Ovary (tissue), 9 donors: Measurements from ENCODE around the gene RIN3. TPM values are rescaled to one million over a fixed set of nuclear protein-coding genes. Genes with fewer than 3 reads are reported as not detected.

Experiments used
- DNase-seq, 5 donors: peaks; one replicate each; pipeline ENCODE4 v3.0.0-alpha.2; 2019 to 2020
- H3K27ac ChIP-seq, 2 donors: fragments of 200-600 bp; one replicate each; pipeline versions ENCODE4 v1.5.1 to v1.8.0; 2019 to 2022
- H3K27me3 ChIP-seq: fragments of 200-600 bp; one replicate; pipeline ENCODE4 v1.8.0; 2022
- H3K36me3 ChIP-seq: fragments of 200-600 bp; sonication (generic); one replicate; pipeline ENCODE4 v1.5.1; 2019
- H3K4me1 ChIP-seq: one replicate; pipeline ENCODE4 v1.8.1; 2013; ENCODE audit warnings: mild to moderate bottlenecking, moderate library complexity; ENCODE audit not compliant: insufficient read depth
- H3K4me3 ChIP-seq: fragments of 200-600 bp; sonication (generic); one replicate; pipeline ENCODE4 v1.5.1; 2017
- H3K9me3 ChIP-seq, 2 donors: fragments of 200-600 bp in 1 of 2; sonication (generic) in 1 of 2; one replicate each; pipeline versions ENCODE4 v1.5.1 to v1.8.1; 2013 to 2019; ENCODE audit warnings: mild to moderate bottlenecking in 1 of 2, moderate library complexity in 1 of 2
- EP300 ChIP-seq: sonication (generic); formaldehyde crosslinking; IDR thresholded peaks from one replicate; pipeline ENCODE4 v1.6.1; 2017; ENCODE audit warnings: antibody characterized with exemption
- POLR2A ChIP-seq: fragments of 450-650 bp; IDR thresholded peaks from one replicate; pipeline ENCODE4 v1.6.1; 2017; ENCODE audit warnings: antibody characterized with exemption, mild to moderate bottlenecking, moderate library complexity
- WGBS, 3 donors: extraction: QIAGEN DNeasy Blood & Tissue Kit in 1 of 3; methylation state at CpG; one replicate each; pipeline versions ENCODE4 v1.1.5 to v1.1.7; 2013 to 2017; 5-methylcytosine and 5-hydroxymethylcytosine counted together
- intact Hi-C, 4 donors: fragments of 100-400 bp; cut with DNase I; formaldehyde crosslinking; loops; one replicate each; pipeline versions ENCODE4 v1.11.0 to v1.15.1; 2022 to 2023
- polyA plus RNA-seq, 2 donors: library from polyadenylated mRNA; stranded (reverse); fragments of 200-250 nt in 1 of 2; fragments of 350-450 nt in 1 of 2; fragmentation: Illumina TruSeq in 1 of 2; extraction: RNeasy Lipid Tissue Mini Kit (QIAGEN cat#74804) in 1 of 2; gene quantifications; one replicate each; pipeline ENCODE4 v1.2.3, GENCODE V29; 2013 to 2014
- total RNA-seq, 7 donors: library from RNA; depleted of rRNA in 2 of 7; stranded (reverse); fragments of >200 nt in 2 of 7; fragmentation: NEBNext Ultra II Directional in 3 of 7; extraction: Animal tissue kit (Norgen Biotek cat#: 25700) in 3 of 7; gene quantifications; one replicate each; pipeline versions ENCODE4 v1.1.0 to v1.2.4, GENCODE V29; 2016 to 2023
- TF ChIP-seq, protein P1 (sequence below), 3 donors: fragments of 450-650 bp in 2 of 3; fragments of 200-600 bp in 1 of 3; IDR thresholded peaks; one replicate each; pipeline versions ENCODE4 v1.5.1 to v1.8.0; 2016 to 2022; ENCODE audit warnings: antibody characterized with exemption in 3 of 3, mild to moderate bottlenecking in 1 of 3
- donor health status: DM: no; HTN: no; CAD: no; lungs with moderate emphysema.
- donor health status: DM: no; HTN: no; CAD: no.
- donor health status: Bipolar disorder and iron deficiency.
- donor health status: DM: yes; HTN: yes; CAD: no.
- donor health status: DM: no; HTN: no; CAD: no.
- donor health status: DM: yes; HTN: yes; CAD: no.

The RIN3 gene
- total and polyA plus RNA-seq, 9 donors, result 3.8 to 27.9 (median 13.9) TPM

DNA sequence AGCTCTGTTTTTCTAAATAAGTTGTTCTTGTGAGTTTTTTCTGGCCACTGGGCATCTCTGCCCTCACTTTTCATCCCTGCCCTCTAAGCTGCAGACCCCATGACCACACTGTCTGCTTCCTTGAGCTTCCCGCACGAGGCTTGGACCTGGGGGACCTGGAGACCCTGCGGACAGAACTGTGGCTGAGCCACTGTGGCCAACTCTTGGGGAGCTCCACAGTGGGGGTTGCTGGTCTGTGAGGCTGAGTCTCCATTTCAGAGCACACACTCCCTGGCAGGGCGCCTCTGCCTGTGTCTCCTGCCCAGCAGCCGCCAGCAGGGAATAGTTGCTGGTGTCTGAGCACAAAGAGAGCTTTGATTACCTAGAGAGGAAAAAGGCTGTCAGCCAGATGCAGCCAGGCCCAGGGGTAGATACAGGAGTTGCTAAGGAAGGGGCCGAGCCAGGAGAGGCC, 13.1 kb upstream of the RIN3 start:
- H3K4me3 ChIP-seq, result no peak overlapping the region
- H3K4me1 ChIP-seq, result no peaks in the 10 kb centered on the region
- intact Hi-C loops, result no loop called here
- no peaks in the 10 kb centered on the region for H3K36me3 ChIP-seq
- TF ChIP-seq EP300, result no peak
- TF ChIP-seq POLR2A, result no peak
- TF ChIP-seq, protein P1, sequence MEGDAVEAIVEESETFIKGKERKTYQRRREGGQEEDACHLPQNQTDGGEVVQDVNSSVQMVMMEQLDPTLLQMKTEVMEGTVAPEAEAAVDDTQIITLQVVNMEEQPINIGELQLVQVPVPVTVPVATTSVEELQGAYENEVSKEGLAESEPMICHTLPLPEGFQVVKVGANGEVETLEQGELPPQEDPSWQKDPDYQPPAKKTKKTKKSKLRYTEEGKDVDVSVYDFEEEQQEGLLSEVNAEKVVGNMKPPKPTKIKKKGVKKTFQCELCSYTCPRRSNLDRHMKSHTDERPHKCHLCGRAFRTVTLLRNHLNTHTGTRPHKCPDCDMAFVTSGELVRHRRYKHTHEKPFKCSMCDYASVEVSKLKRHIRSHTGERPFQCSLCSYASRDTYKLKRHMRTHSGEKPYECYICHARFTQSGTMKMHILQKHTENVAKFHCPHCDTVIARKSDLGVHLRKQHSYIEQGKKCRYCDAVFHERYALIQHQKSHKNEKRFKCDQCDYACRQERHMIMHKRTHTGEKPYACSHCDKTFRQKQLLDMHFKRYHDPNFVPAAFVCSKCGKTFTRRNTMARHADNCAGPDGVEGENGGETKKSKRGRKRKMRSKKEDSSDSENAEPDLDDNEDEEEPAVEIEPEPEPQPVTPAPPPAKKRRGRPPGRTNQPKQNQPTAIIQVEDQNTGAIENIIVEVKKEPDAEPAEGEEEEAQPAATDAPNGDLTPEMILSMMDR (IDR thresholded peaks at IDR 0.05), result no peak
- no peaks in the 10 kb centered on the region for H3K9me3 ChIP-seq
- DNase-seq, result no peak
- 88 to 91% (median 89%) methylated on average over 6 of the region's 6 CpGs for WGBS, 3 donors
- H3K27me3 ChIP-seq, result no peaks in the 10 kb centered on the region
- no peak overlapping the region for H3K27ac ChIP-seq

- TF ChIP-seq, protein P1 (IDR thresholded peaks at IDR 0.05), result no peak
- TF ChIP-seq EP300 (no peak), POLR2A (no peak)
- DNase-seq, result no peak
- 75 to 79% (median 78%) methylated on average over 5 of the region's 5 CpGs for WGBS, 3 donors
Measured at GRCh38 chr14:92501891-92502351, 11.7 kb upstream of the RIN3 start.

DNA sequence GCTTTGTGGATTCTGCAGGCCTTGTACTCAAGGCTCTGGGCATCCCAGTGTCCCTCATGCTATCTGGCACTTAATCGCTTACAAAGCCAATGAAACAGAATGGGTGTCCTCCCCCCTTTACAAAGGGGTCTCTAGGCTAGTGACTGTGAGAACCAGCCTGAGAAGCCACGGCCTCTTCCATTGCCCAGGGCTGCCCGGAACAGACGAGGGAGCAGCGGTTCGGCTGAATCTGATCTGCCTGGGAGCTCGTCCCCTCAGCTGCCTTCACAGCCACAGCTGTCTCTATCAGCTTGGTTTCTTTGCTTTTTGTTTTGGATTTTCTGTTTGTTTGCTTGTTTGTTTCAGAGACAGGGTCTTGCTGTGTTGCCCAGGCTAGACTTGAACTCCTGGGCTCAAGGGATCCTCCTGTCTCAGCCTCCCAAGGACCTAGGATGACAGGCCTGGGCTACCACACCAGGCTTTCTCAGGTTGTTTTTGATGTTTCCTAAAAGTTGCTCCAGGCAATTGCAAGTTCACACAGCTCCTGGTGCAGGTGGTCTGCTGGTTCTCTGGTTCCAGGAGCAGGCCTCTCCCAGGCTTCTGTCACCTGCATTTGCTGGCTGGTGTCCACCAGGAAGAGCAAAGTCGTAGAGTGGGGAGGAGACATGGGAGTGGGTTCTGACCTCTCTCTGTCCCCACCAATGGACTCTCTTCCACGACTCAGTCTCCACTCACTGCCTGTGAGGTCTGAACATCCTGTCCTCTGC, 10.9 kb upstream of the RIN3 start:
- no peak overlapping the region for H3K27ac ChIP-seq
- no peak for DNase-seq
- intact Hi-C loops, result no loop called here

More at GRCh38 chr14:92501891-92502351, 11.7 kb upstream of the RIN3 start:
- Histone ChIP-seq H3K36me3 (no peaks in the 10 kb centered on the region), H3K4me1 (no peaks in the 10 kb centered on the region), H3K27ac (no peak overlapping the region), H3K9me3 (no peaks in the 10 kb centered on the region), H3K27me3 (no peaks in the 10 kb centered on the region), H3K4me3 (no peak overlapping the region)
- intact Hi-C loops, result no loop called here

DNA sequence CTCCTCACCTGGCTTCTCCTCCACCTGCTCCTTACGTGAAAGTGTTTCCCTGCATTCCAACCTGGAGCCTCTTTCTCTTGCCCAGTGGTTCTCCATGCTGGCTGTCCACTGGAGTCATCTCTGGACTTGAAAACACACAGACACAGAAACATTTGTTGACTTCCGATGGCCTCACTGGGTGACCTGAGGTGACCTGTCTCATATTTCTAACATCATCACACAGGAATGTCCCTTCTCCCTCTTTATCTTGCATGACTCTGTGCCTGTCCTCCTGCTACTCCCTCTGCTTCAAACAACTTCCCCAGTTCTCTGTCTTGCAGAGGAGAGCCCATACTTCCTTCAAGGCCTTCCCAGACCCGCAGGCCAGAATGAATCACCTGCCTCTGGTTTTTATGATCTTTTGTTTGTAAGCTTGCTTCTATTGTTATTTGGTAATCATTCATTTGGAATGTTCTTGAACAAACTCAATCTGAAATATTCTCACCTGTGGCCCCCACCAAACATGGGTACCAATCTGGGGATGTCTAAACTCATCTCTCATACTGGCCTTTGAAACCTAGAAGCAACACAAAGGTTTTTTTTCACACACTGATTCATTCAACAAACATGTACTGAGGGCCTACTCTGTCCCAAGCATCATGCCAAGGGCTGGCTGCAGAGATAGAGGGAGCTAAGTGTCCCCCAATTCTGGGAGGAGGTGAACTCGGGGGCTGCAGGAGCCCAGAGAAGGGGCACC, 9.7 kb upstream of the RIN3 start:
- Histone ChIP-seq H3K4me1 (no peaks in the 10 kb centered on the region), H3K27me3 (no peaks in the 10 kb centered on the region), H3K4me3 (no peak overlapping the region), H3K36me3 (no peaks in the 10 kb centered on the region), H3K9me3 (no peaks in the 10 kb centered on the region), H3K27ac (no peak overlapping the region)
- TF ChIP-seq POLR2A (no peak), EP300 (no peak)
- TF ChIP-seq, protein P1 (IDR thresholded peaks at IDR 0.05), result no peak
- no peak for DNase-seq
- WGBS, 3 donors, result 69 to 76% (median 74%) methylated on average over 4 of the region's 4 CpGs
- intact Hi-C loops, result no loop called here

More for the DNA sequence above, 10.9 kb upstream of the RIN3 start:
- TF ChIP-seq, protein P1 (IDR thresholded peaks at IDR 0.05), result no peak
- TF ChIP-seq EP300, result no peak
- no peak for TF ChIP-seq POLR2A
- Histone ChIP-seq H3K36me3 (no peaks in the 10 kb centered on the region), H3K4me3 (no peak overlapping the region), H3K4me1 (no peaks in the 10 kb centered on the region), H3K27me3 (no peaks in the 10 kb centered on the region), H3K9me3 (no peaks in the 10 kb centered on the region)
- WGBS, 3 donors, result 85 to 89% (median 88%) methylated on average over 9 of the region's 9 CpGs
